Lung (tissue), 12 donors: Measurements from ENCODE around the gene TMC8. TPM values are rescaled to one million over a fixed set of nuclear protein-coding genes. Genes with fewer than 3 reads are reported as not detected.

Source experiments
- ATAC-seq: fragments of 200-7000 bp; cut with Tn5 transposase; one replicate; pipeline ENCODE4 v1.9.1; 2020; ENCODE audit warnings: moderate number of reproducible peaks; ENCODE audit not compliant: insufficient read depth, low FRiP score
- DNase-seq, 3 donors: peaks; one replicate each; pipeline ENCODE4 v3.0.0-alpha.2; 2013 to 2017
- H3K27ac ChIP-seq, 2 donors: one replicate each; pipeline ENCODE4 v1.5.1; 2013; ENCODE audit warnings: mild to moderate bottlenecking in 2 of 2, moderate library complexity in 2 of 2, control low read depth in 1 of 2, inconsistent platforms in 1 of 2, low read depth in 1 of 2, low read length in 1 of 2
- H3K27me3 ChIP-seq, 3 donors: one replicate each; pipeline ENCODE4 v1.5.1; 2013; ENCODE audit warnings: low read length in 2 of 3; ENCODE audit not compliant: control insufficient read depth in 3 of 3, insufficient read depth in 3 of 3
- H3K36me3 ChIP-seq, 4 donors: one replicate each; pipeline ENCODE4 v1.5.1; 2013; ENCODE audit warnings: low read length in 4 of 4, mild to moderate bottlenecking in 1 of 4, moderate library complexity in 1 of 4; ENCODE audit not compliant: control insufficient read depth in 4 of 4, insufficient read depth in 4 of 4
- H3K4me1 ChIP-seq, 5 donors: one replicate each; pipeline ENCODE4 v1.5.1; 2013; ENCODE audit warnings: low read length in 5 of 5, mild to moderate bottlenecking in 2 of 5, moderate library complexity in 1 of 5; ENCODE audit not compliant: control insufficient read depth in 5 of 5, insufficient read depth in 5 of 5
- H3K4me3 ChIP-seq: one replicate; pipeline ENCODE4 v1.5.1; 2013; ENCODE audit warnings: mild to moderate bottlenecking, control low read depth, moderate library complexity
- H3K9ac ChIP-seq, 2 donors: one replicate each; pipeline ENCODE4 v1.5.1; 2013; ENCODE audit warnings: low read length in 2 of 2, control low read depth in 1 of 2; ENCODE audit not compliant: insufficient read depth in 1 of 2
- H3K9me3 ChIP-seq, 4 donors: one replicate each; pipeline ENCODE4 v1.5.1; 2013; ENCODE audit warnings: low read length in 3 of 4, mild to moderate bottlenecking in 1 of 4, moderate library complexity in 1 of 4; ENCODE audit not compliant: control insufficient read depth in 4 of 4, insufficient read depth in 3 of 4
- WGBS, 2 donors: extraction: QIAGEN DNeasy Blood & Tissue Kit; methylation state at CpG; one replicate each; pipeline ENCODE4 v1.1.7; 2013; 5-methylcytosine and 5-hydroxymethylcytosine counted together
- polyA plus RNA-seq, 2 donors: library from polyadenylated mRNA; stranded (reverse); fragments of 200-250 nt; gene quantifications; one replicate each; pipeline ENCODE4 v1.2.1, GENCODE V29; 2013
- total RNA-seq, 2 donors: library from RNA; depleted of rRNA in 1 of 2; stranded (reverse); fragments of >200 nt in 1 of 2; gene quantifications; one replicate each; pipeline ENCODE4 v1.2.1, GENCODE V29; 2014 to 2021
- TF ChIP-seq, protein P1 (sequence below): IDR thresholded peaks from 2 replicates; pipeline ENCODE4 v1.5.1; 2012; ENCODE audit warnings: mild to moderate bottlenecking; ENCODE audit errors: control extremely low read depth, extremely low read depth
- donor health status: control.
- donor health status: control.
- donor health status: Bipolar disorder and iron deficiency.
- donor health status: healthy.
- donor health status: DM: yes; HTN: yes; CAD: no.

Gene TMC8
- total and polyA plus RNA-seq, 4 donors = 15.5 to 28.1 (median 18.5) TPM

DNA sequence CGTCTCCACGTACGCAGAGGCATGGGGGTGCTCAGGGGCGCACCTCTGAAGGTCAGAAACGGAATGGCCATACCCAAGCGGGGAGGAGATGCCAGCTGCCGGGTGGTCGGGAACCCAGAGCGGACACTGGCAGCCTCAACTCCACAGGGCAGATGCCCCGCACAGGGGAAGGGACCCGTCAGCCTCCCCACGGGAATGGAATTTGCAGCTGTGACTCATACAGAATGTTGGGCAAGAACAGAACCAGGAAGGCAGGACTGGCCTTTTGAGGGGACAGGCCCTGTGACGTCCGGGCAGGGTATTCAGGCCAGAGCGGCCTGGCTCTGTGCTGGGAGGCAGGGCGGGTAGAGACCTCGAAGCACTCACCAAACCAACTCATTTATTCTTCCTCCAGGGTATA is 48.8 kb downstream of the TMC8 start:
- TF ChIP-seq, protein P1, sequence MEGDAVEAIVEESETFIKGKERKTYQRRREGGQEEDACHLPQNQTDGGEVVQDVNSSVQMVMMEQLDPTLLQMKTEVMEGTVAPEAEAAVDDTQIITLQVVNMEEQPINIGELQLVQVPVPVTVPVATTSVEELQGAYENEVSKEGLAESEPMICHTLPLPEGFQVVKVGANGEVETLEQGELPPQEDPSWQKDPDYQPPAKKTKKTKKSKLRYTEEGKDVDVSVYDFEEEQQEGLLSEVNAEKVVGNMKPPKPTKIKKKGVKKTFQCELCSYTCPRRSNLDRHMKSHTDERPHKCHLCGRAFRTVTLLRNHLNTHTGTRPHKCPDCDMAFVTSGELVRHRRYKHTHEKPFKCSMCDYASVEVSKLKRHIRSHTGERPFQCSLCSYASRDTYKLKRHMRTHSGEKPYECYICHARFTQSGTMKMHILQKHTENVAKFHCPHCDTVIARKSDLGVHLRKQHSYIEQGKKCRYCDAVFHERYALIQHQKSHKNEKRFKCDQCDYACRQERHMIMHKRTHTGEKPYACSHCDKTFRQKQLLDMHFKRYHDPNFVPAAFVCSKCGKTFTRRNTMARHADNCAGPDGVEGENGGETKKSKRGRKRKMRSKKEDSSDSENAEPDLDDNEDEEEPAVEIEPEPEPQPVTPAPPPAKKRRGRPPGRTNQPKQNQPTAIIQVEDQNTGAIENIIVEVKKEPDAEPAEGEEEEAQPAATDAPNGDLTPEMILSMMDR = no peak
- Histone ChIP-seq H3K4me3 (no peak overlapping the region), H3K9ac (no peak overlapping the region), H3K36me3 (no peaks in the 10 kb centered on the region), H3K27me3 (no peaks in the 10 kb centered on the region), H3K27ac (peak overlapping the region in 1 of 2 donors; percentile 58), H3K4me1 (peaks cover 0 to 20% (median 0%) of the 10 kb centered on the region in 5 donors), H3K9me3 (no peaks in the 10 kb centered on the region)
- ATAC-seq (peak; percentile 42), DNase-seq (no peak)
- 76 to 90% methylated on average over 17 of the region's 17 CpGs for WGBS, 2 donors

DNA sequence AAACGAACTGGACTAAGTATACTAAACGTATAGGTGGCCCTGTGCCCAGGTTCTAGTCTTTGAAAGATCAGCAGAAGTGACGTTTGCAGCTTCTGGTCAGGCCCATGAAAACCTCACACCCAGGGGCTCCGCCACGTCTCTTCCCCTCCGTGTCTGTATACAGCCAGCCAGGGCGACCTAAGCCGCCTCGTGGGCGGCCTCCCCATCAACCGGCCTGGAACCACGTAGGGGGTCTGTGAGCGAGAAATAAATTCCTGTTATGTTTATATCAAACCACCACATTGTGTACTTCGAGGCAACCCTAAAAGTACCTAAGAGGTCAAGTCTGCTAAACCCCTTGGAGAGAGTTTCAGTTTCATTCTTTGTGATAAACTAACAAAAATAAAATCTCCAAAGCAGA is 49.5 kb downstream of the TMC8 start:
- TF ChIP-seq, protein P1 = no peak
- ATAC-seq = no peak
- H3K9me3 ChIP-seq = no peaks in the 10 kb centered on the region
- H3K36me3 ChIP-seq = no peaks in the 10 kb centered on the region
- H3K4me1 ChIP-seq = peaks cover 0 to 22% (median 0%) of the 10 kb centered on the region in 5 donors
- peak; percentile 45 to 70 (median 52) for DNase-seq
- 57 to 58% methylated on average over 14 of the region's 14 CpGs for WGBS, 2 donors
- H3K27me3 ChIP-seq = no peaks in the 10 kb centered on the region
- no peak overlapping the region for H3K4me3 ChIP-seq
- H3K9ac ChIP-seq = peak overlapping the region in 1 of 2 donors; percentile 65
- peak overlapping the region in 1 of 2 donors; percentile 2 for H3K27ac ChIP-seq

DNA sequence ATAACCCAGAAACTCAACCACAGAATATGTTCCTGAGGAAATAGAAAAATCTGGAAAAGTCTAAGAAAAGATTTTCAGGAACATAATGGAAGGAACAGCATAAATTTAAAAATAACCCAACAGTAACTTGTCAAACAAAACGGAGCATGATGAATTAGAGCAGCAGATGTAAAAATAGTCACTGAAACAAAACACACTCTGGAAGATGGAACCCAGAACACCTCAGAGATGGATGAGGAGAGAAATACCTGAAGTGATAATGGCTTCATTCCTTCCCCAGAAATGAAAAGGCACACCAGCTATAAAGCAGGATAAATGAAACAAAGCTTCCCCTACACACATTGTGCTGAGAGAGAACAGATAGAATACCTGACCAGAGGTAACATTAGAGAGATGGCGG is 49.9 kb downstream of the TMC8 start:
- ATAC-seq (no peak), DNase-seq (no peak)
- Histone ChIP-seq H3K4me3 (no peak overlapping the region), H3K9ac (peak overlapping the region in 1 of 2 donors; percentile 65), H3K4me1 (peaks cover 0 to 26% (median 1%) of the 10 kb centered on the region in 5 donors), H3K27me3 (no peaks in the 10 kb centered on the region), H3K36me3 (no peaks in the 10 kb centered on the region), H3K27ac (no peak overlapping the region), H3K9me3 (no peaks in the 10 kb centered on the region)
- WGBS, 2 donors = 73 to 82% methylated on average over 2 of the region's 2 CpGs
- TF ChIP-seq, protein P1 = no peak

DNA sequence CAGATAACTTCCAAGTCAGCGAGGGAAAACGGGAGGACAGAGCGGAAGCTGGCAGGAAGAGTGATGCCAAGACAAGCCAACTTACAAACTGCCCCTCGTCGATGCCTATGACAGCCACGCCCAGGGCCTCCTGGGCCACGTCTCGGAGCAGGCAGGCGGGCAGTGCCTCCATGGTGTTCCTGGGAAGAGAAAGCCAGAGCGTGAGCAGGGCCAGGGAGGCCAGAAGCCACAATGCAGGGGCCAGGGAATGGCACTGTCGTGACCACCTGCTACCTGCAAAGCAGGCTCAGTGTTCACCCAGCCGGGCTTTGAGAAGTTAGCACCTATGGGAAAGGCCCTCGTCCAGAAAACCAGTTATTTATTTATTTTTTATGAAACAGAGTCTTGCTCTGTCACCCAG is 51.9 kb downstream of the TMC8 start:
- ATAC-seq = no peak
- no peaks in the 10 kb centered on the region for H3K9me3 ChIP-seq
- TF ChIP-seq, protein P1 = no peak
- WGBS, 2 donors = 94 to 97% methylated on average over 13 of the region's 13 CpGs
- H3K36me3 ChIP-seq = no peaks in the 10 kb centered on the region
- no peak overlapping the region for H3K9ac ChIP-seq
- H3K27ac ChIP-seq = no peak overlapping the region
- H3K4me3 ChIP-seq = no peak overlapping the region
- no peak for DNase-seq
- H3K27me3 ChIP-seq = no peaks in the 10 kb centered on the region
- H3K4me1 ChIP-seq = peaks cover 0 to 38% (median 6%) of the 10 kb centered on the region in 5 donors
